ENCODE data around the gene IRS4.
A peak's percentile ranks its signal among the peaks of the same experiment; 100 is the strongest.

The IRS4 gene

GRCh38 chrX:108701633-108702032 is 34.7 kb downstream of the IRS4 start:
- no peak for TF ChIP-seq CTCF (IDR thresholded peaks at IDR 0.05)

- peak; percentile 41; the same call in 1 of the 2 replicates for TF ChIP-seq CTCF (IDR thresholded peaks at IDR 0.05)
Measured at GRCh38 chrX:108699368-108699767, 37.0 kb downstream of the IRS4 start.

GRCh38 chrX:108696690-108697089 is 39.7 kb downstream of the IRS4 start:
- TF ChIP-seq CTCF (IDR thresholded peaks at IDR 0.05): no peak

All from LNCAP (cell line).